ENCODE measurements around the gene CSAD. TPM values are rescaled to one million over a fixed set of nuclear protein-coding genes. Genes with fewer than 3 reads are reported as not detected.

The CSAD gene
- polyA plus RNA-seq, 3 donors = 36.9 to 113 (median 106) TPM

- DNase-seq = no peak
Measured at GRCh38 chr12:53200458-53201176, 19.9 kb upstream of the CSAD start.

- DNase-seq = no peak
Measured at GRCh38 chr12:53200107-53200457, 19.4 kb upstream of the CSAD start.

- DNase-seq = no peak
Measured at GRCh38 chr12:53199700-53200099, 19.0 kb upstream of the CSAD start.

- no peak for DNase-seq
Measured at GRCh38 chr12:53198486-53199110, 17.9 kb upstream of the CSAD start.

GRCh38 chr12:53197011-53197640, 16.4 kb upstream of the CSAD start:
- no peak for DNase-seq

- DNase-seq = no peak
Measured at GRCh38 chr12:53196486-53196885, 15.8 kb upstream of the CSAD start.

- DNase-seq = no peak
Measured at GRCh38 chr12:53195516-53196420, 15.0 kb upstream of the CSAD start.

- DNase-seq = no peak
Measured at GRCh38 chr12:53194973-53195372, 14.2 kb upstream of the CSAD start.

- DNase-seq = no peak
Measured at GRCh38 chr12:53193985-53194716, 13.4 kb upstream of the CSAD start.

- DNase-seq = no peak
Measured at GRCh38 chr12:53193040-53193439, 12.3 kb upstream of the CSAD start.

- DNase-seq = no peak
Measured at GRCh38 chr12:53192531-53193021, 11.9 kb upstream of the CSAD start.

- no peak for DNase-seq
Measured at GRCh38 chr12:53191885-53192530, 11.3 kb upstream of the CSAD start.

GRCh38 chr12:53191096-53191884, 10.6 kb upstream of the CSAD start:
- DNase-seq = no peak

- no peak for DNase-seq
Measured at GRCh38 chr12:53190108-53190729, 9.5 kb upstream of the CSAD start.

GRCh38 chr12:53187145-53187899, 6.6 kb upstream of the CSAD start:
- DNase-seq = no peak

GRCh38 chr12:53186745-53187144, 6.0 kb upstream of the CSAD start:
- DNase-seq = no peak

GRCh38 chr12:53185582-53186153, 4.9 kb upstream of the CSAD start:
- DNase-seq = no peak

GRCh38 chr12:53184828-53185227, 4.1 kb upstream of the CSAD start:
- DNase-seq = no peak

Measured in renal pelvis (tissue), 4 donors.